HEK293 (cell line): ENCODE measurements around the gene FLACC1.

Experiments
- PRDM10 ChIP-seq: fragments of 450-650 bp; formaldehyde crosslinking; IDR thresholded peaks from 2 replicates; pipeline ENCODE4 v1.5.1; 2016; ENCODE audit warnings: missing biosample characterization, missing genetic modification characterization
- ZBTB10 ChIP-seq: fragments of 450-650 bp; formaldehyde crosslinking; IDR thresholded peaks from 2 replicates; pipeline ENCODE4 v1.5.1; 2016; ENCODE audit warnings: missing biosample characterization, missing genetic modification characterization
- ZNF10 ChIP-seq: fragments of 450-650 bp; formaldehyde crosslinking; IDR thresholded peaks from 2 replicates; pipeline ENCODE4 v1.5.1; 2017; ENCODE audit warnings: missing biosample characterization, missing genetic modification characterization
- ZNF510 ChIP-seq: fragments of 450-650 bp; formaldehyde crosslinking; IDR thresholded peaks from 2 replicates; pipeline ENCODE4 v1.5.1; 2018; ENCODE audit warnings: mild to moderate bottlenecking, missing genetic modification characterization, missing biosample characterization; ENCODE audit not compliant: insufficient replicate concordance
- ZNF596 ChIP-seq: fragments of 450-650 bp; IDR thresholded peaks from 2 replicates; pipeline ENCODE4 v1.5.0; 2018; ENCODE audit warnings: missing biosample characterization, mild to moderate bottlenecking, missing genetic modification characterization, moderate library complexity
- ZNF843 ChIP-seq: fragments of 450-650 bp; formaldehyde crosslinking; IDR thresholded peaks from 2 replicates; pipeline ENCODE4 v1.5.1; 2016; ENCODE audit warnings: missing biosample characterization, missing genetic modification characterization

- TF ChIP-seq ZNF510 (tag by site-specific recombination) (no peak), ZNF10 (tag by site-specific recombination) (no peak), ZBTB10 (tag by site-specific recombination) (no peak), PRDM10 (no peak), ZNF843 (tag by site-specific recombination) (no peak), ZNF596 (no peak)
Measured at GRCh38 chr2:201242571-201243277, 114.4 kb downstream of the FLACC1 start.
